GM21529 (cell line): ENCODE measurements around the gene PPP6R1.

Experiments
- ATAC-seq: cut with Tn5 transposase; IDR thresholded peaks from one replicate; pipeline ENCODE4 v1.9.1; 2021; ENCODE audit not compliant: unreplicated experiment

Gene PPP6R1

GRCh38 chr19:55283548-55284377, 24.9 kb upstream of the PPP6R1 start, which contains the start of gene BRSK1:
Gene BRSK1 (plus strand): TSS chr19:55283997. CDS start chr19:55284443, 446 bp downstream.
- no peak for ATAC-seq

GRCh38 chr19:55279770-55280643, 21.2 kb upstream of the PPP6R1 start, which contains the start of gene HSPBP1:
Gene HSPBP1 (minus strand): TSS chr19:55280110. CDS start chr19:55279608, 502 bp downstream.
- ATAC-seq: peak; percentile 70

GRCh38 chr19:55279340-55279739, 20.5 kb upstream of the PPP6R1 start:
- no peak for ATAC-seq

- no peak for ATAC-seq
These were observed 19.7 kb upstream of the PPP6R1 start for GRCh38 chr19:55278391-55279135.

- no peak for ATAC-seq
These were observed 18.7 kb upstream of the PPP6R1 start for GRCh38 chr19:55277494-55277893.

- ATAC-seq: no peak
These were observed 18.1 kb upstream of the PPP6R1 start for GRCh38 chr19:55276720-55277430.

GRCh38 chr19:55275851-55276719, 17.3 kb upstream of the PPP6R1 start:
- ATAC-seq: peak; percentile 51

- ATAC-seq: no peak
These were observed 15.3 kb upstream of the PPP6R1 start for GRCh38 chr19:55273978-55274707.

GRCh38 chr19:55272142-55272541, 13.3 kb upstream of the PPP6R1 start:
- ATAC-seq: no peak

- ATAC-seq: no peak
These were observed 11.5 kb upstream of the PPP6R1 start for GRCh38 chr19:55270172-55270942.

- ATAC-seq: no peak
These were observed 10.5 kb upstream of the PPP6R1 start for GRCh38 chr19:55269299-55269698.

GRCh38 chr19:55266840-55267239, 8.0 kb upstream of the PPP6R1 start:
- no peak for ATAC-seq

GRCh38 chr19:55266404-55266803, 7.6 kb upstream of the PPP6R1 start:
- no peak for ATAC-seq

GRCh38 chr19:55265723-55266386, 7.0 kb upstream of the PPP6R1 start:
- no peak for ATAC-seq

GRCh38 chr19:55265173-55265572, 6.4 kb upstream of the PPP6R1 start:
- ATAC-seq: no peak

- no peak for ATAC-seq
These were observed 5.7 kb upstream of the PPP6R1 start for GRCh38 chr19:55264531-55264930.

GRCh38 chr19:55262359-55262758, 3.5 kb upstream of the PPP6R1 start:
- no peak for ATAC-seq
